Measurements from ENCODE around the gene PCK2. TPM values are rescaled to one million over a fixed set of nuclear protein-coding genes. Genes with fewer than 3 reads are reported as not detected.

Gene PCK2
- total and polyA plus RNA-seq, 2 experiments from 2014 or later = 68.7 to 88.8 TPM

GRCh38 chr14:24149302-24149969 lies 55.3 kb downstream of the PCK2 start:
- Histone ChIP-seq H3K27me3 (no peaks in the 10 kb centered on the region), H3K27ac (no peak overlapping the region), H4K20me1 (ENCODE audit: insufficient read depth, poor library complexity, severe bottlenecking) (peaks cover 6% of the 10 kb centered on the region), H3K9me2 (replicated peaks; ENCODE audit: insufficient read depth) (no peaks in the 10 kb centered on the region), H3K4me2 (no peak overlapping the region), H2AFZ (no peak overlapping the region), H3K36me3 (replicated peaks; ENCODE audit: insufficient read depth, low read depth) (no peaks in the 10 kb centered on the region), H3K4me1 (ENCODE audit: insufficient read depth) (peaks cover 15% of the 10 kb centered on the region), H3K4me3 (no peak overlapping the region), H3K9me3 (ENCODE audit: low read depth) (no peaks in the 10 kb centered on the region), H3K79me2 (peaks cover 45% of the 10 kb centered on the region)
- WGBS (ENCODE audit: low lambda C conversion rate, missing lambda C conversion rate) = 99% methylated on average over 3 of the region's 3 CpGs
- no peak for TF ChIP-seq EZH2phosphoT487 (IDR thresholded peaks at IDR 0.05; ENCODE audit: low read depth, severe bottlenecking, unreplicated experiment)
- TF ChIP-seq, protein P1, sequence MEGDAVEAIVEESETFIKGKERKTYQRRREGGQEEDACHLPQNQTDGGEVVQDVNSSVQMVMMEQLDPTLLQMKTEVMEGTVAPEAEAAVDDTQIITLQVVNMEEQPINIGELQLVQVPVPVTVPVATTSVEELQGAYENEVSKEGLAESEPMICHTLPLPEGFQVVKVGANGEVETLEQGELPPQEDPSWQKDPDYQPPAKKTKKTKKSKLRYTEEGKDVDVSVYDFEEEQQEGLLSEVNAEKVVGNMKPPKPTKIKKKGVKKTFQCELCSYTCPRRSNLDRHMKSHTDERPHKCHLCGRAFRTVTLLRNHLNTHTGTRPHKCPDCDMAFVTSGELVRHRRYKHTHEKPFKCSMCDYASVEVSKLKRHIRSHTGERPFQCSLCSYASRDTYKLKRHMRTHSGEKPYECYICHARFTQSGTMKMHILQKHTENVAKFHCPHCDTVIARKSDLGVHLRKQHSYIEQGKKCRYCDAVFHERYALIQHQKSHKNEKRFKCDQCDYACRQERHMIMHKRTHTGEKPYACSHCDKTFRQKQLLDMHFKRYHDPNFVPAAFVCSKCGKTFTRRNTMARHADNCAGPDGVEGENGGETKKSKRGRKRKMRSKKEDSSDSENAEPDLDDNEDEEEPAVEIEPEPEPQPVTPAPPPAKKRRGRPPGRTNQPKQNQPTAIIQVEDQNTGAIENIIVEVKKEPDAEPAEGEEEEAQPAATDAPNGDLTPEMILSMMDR (IDR thresholded peaks at IDR 0.05; ENCODE audit: poor library complexity) = no peak
- TF ChIP-seq EZH2 (IDR thresholded peaks at IDR 0.05; ENCODE audit: borderline replicate concordance) = no peak
- no peak for DNase-seq (ENCODE audit: low spot score)

DNA sequence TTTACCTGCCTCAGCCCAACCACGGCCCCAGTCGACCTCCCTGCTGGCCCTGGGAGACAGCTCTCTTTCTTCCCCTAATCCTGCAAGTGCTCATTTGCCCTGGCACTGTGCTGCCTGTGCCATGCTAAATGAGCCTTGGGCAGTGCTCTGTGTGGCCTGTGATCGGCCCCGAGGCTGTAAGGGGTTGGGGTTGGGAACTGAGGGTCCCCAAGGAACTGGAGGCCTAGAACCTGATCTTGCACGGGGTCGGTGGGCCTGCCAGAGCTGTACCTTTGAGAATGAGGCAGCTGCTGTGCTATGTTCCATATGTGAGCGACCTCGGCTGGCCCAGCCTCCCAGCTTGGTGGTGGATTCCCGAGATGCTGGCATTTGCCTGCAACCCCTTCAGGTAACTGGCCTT lies 56.0 kb downstream of the PCK2 start:
- Histone ChIP-seq H3K9me3 (ENCODE audit: low read depth) (no peaks in the 10 kb centered on the region), H3K79me2 (peaks cover 39% of the 10 kb centered on the region), H2AFZ (no peak overlapping the region), H3K4me3 (no peak overlapping the region), H3K27ac (no peak overlapping the region), H4K20me1 (ENCODE audit: insufficient read depth, poor library complexity, severe bottlenecking) (peaks cover 6% of the 10 kb centered on the region), H3K27me3 (no peaks in the 10 kb centered on the region), H3K36me3 (replicated peaks; ENCODE audit: insufficient read depth, low read depth) (no peaks in the 10 kb centered on the region), H3K4me1 (ENCODE audit: insufficient read depth) (peaks cover 15% of the 10 kb centered on the region), H3K9me2 (replicated peaks; ENCODE audit: insufficient read depth) (no peaks in the 10 kb centered on the region), H3K4me2 (no peak overlapping the region)
- 94% methylated on average over 9 of the region's 9 CpGs for WGBS (ENCODE audit: low lambda C conversion rate, missing lambda C conversion rate)
- no peak for DNase-seq (ENCODE audit: low spot score)
- TF ChIP-seq EZH2 (IDR thresholded peaks at IDR 0.05; ENCODE audit: borderline replicate concordance) (no peak), EZH2phosphoT487 (IDR thresholded peaks at IDR 0.05; ENCODE audit: low read depth, severe bottlenecking, unreplicated experiment) (no peak)
- TF ChIP-seq, protein P1 (IDR thresholded peaks at IDR 0.05; ENCODE audit: poor library complexity) = no peak

DNA sequence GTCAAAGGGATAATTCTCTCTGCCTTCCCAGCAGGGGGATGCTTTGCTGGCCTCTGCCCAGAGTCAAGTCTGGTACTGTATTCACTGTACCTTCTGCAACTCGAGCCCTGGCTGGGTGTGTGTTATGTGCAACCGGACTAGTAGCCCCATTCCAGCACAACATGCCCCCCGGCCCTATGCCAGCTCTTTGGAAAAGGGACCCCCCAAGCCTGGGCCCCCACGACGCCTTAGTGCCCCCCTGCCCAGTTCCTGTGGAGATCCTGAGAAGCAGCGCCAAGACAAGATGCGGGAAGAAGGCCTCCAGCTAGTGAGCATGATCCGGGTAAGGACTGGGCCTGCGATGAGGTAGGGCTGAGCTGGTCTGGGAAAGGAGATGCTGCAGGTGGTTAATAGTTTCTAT lies 56.5 kb downstream of the PCK2 start:
- TF ChIP-seq EZH2phosphoT487 (IDR thresholded peaks at IDR 0.05; ENCODE audit: low read depth, severe bottlenecking, unreplicated experiment) (no peak), EZH2 (IDR thresholded peaks at IDR 0.05; ENCODE audit: borderline replicate concordance) (no peak)
- TF ChIP-seq, protein P1 (IDR thresholded peaks at IDR 0.05; ENCODE audit: poor library complexity) = no peak
- no peaks in the 10 kb centered on the region for H3K36me3 ChIP-seq (replicated peaks; ENCODE audit: insufficient read depth, low read depth)
- no peak for DNase-seq (ENCODE audit: low spot score)
- H2AFZ ChIP-seq = no peak overlapping the region
- H3K4me1 ChIP-seq (ENCODE audit: insufficient read depth) = peaks cover 12% of the 10 kb centered on the region
- no peaks in the 10 kb centered on the region for H3K27me3 ChIP-seq
- no peak overlapping the region for H3K4me2 ChIP-seq
- H3K79me2 ChIP-seq = peaks cover 34% of the 10 kb centered on the region
- no peak overlapping the region for H3K27ac ChIP-seq
- 96% methylated on average over 7 of the region's 9 CpGs for WGBS (ENCODE audit: low lambda C conversion rate, missing lambda C conversion rate)
- H3K9me3 ChIP-seq (ENCODE audit: low read depth) = no peaks in the 10 kb centered on the region
- peaks cover 6% of the 10 kb centered on the region for H4K20me1 ChIP-seq (ENCODE audit: insufficient read depth, poor library complexity, severe bottlenecking)
- no peak overlapping the region for H3K4me3 ChIP-seq
- no peaks in the 10 kb centered on the region for H3K9me2 ChIP-seq (replicated peaks; ENCODE audit: insufficient read depth)
